Measurements from ENCODE around the gene COL6A2.
"Not testable (repeated sequence)": the region's sequence is repeated elsewhere in the genome, so short reads cannot be mapped to it uniquely, and the experiment has no call there.

The COL6A2 gene

GRCh38 chr21:46061063-46061462 lies 36.8 kb upstream of the COL6A2 start:
- DNase-seq (ENCODE audit: low read depth): no peak

- no peak for DNase-seq (ENCODE audit: low read depth)
Observed at GRCh38 chr21:46061518-46061917, 36.4 kb upstream of the COL6A2 start.

- DNase-seq (ENCODE audit: low read depth): no peak
Observed at GRCh38 chr21:46061950-46062349, 36.0 kb upstream of the COL6A2 start.

GRCh38 chr21:46062471-46063211 lies 35.3 kb upstream of the COL6A2 start:
- no peak for DNase-seq (ENCODE audit: low read depth)

- no peak for DNase-seq (ENCODE audit: low read depth)
Observed at GRCh38 chr21:46063227-46063626, 34.7 kb upstream of the COL6A2 start.

GRCh38 chr21:46063734-46064680 lies 33.9 kb upstream of the COL6A2 start:
- DNase-seq (ENCODE audit: low read depth): no peak

GRCh38 chr21:46064870-46065214 lies 33.1 kb upstream of the COL6A2 start:
- no peak for DNase-seq (ENCODE audit: low read depth)

GRCh38 chr21:46065215-46065913 lies 32.5 kb upstream of the COL6A2 start:
- no peak for DNase-seq (ENCODE audit: low read depth)

- DNase-seq (ENCODE audit: low read depth): no peak
Observed at GRCh38 chr21:46065914-46066551, 31.9 kb upstream of the COL6A2 start.

- DNase-seq (ENCODE audit: low read depth): no peak
Observed at GRCh38 chr21:46066591-46067331, 31.2 kb upstream of the COL6A2 start.

GRCh38 chr21:46067505-46068201 lies 30.3 kb upstream of the COL6A2 start:
- no peak for DNase-seq (ENCODE audit: low read depth)

GRCh38 chr21:46068516-46069079 lies 29.3 kb upstream of the COL6A2 start:
- DNase-seq (ENCODE audit: low read depth): no peak

GRCh38 chr21:46069166-46069565 lies 28.7 kb upstream of the COL6A2 start:
- DNase-seq (ENCODE audit: low read depth): no peak

- DNase-seq (ENCODE audit: low read depth): no peak
Observed at GRCh38 chr21:46069719-46070279, 28.1 kb upstream of the COL6A2 start.

GRCh38 chr21:46071082-46071481 lies 26.8 kb upstream of the COL6A2 start:
- DNase-seq (ENCODE audit: low read depth): no peak

- not testable (repeated sequence) for DNase-seq (ENCODE audit: low read depth)
Observed at GRCh38 chr21:46076724-46077123, 21.2 kb upstream of the COL6A2 start.

GRCh38 chr21:46077674-46078101 lies 20.2 kb upstream of the COL6A2 start:
- DNase-seq (ENCODE audit: low read depth): no peak

GRCh38 chr21:46078322-46078977 lies 19.5 kb upstream of the COL6A2 start:
- no peak for DNase-seq (ENCODE audit: low read depth)

GRCh38 chr21:46078978-46079351 lies 18.9 kb upstream of the COL6A2 start:
- no peak for DNase-seq (ENCODE audit: low read depth)

All from T follicular helper cell (primary cell).